ENCODE data around the gene HUNK. TPM values are rescaled to one million over a fixed set of nuclear protein-coding genes. Genes with fewer than 3 reads are reported as not detected.

Gene HUNK
- total and polyA plus RNA-seq, 2 of the 8 experiments (the other 6 are each of a cell fraction or from before 2014, with no cell fraction given): 1.9 to 10.2 TPM

- Histone ChIP-seq H2AFZ (ENCODE audit: low read length) (no peak overlapping the region), H2AK5ac (ENCODE audit: low read depth, low read length) (no peak overlapping the region), H4K20me1 (replicated peaks in 1 of 2; ENCODE audit: control insufficient read depth in 1 of 2, insufficient read depth in 2 of 2, low read length in 2 of 2) (peaks cover 0 to 2% of the 10 kb centered on the region in 2 experiments), H3K4ac (replicated peaks; ENCODE audit: insufficient read length, low read depth, low read length) (no peak overlapping the region), H3K23ac (ENCODE audit: insufficient read length) (no peak overlapping the region), H3K4me1 (replicated peaks in 1 of 4; ENCODE audit: control insufficient read depth in 3 of 4, insufficient read depth in 4 of 4, low read length in 3 of 4) (no peaks in the 10 kb centered on the region), H3K27ac (ENCODE audit: low read depth, low read length) (no peak overlapping the region), H3K79me1 (ENCODE audit: low read depth, low read length) (no peaks in the 10 kb centered on the region), H2BK120ac (replicated peaks; ENCODE audit: low read depth, low read length) (no peak overlapping the region), H3K56ac (replicated peaks; ENCODE audit: insufficient read length, low read depth, low read length) (no peak overlapping the region), H4K8ac (ENCODE audit: extremely low read depth, insufficient read depth, low read length) (no peak overlapping the region), H2BK12ac (ENCODE audit: low read depth, low read length) (no peak overlapping the region), H3K18ac (ENCODE audit: extremely low read depth, low read length) (no peak overlapping the region), H3K14ac (ENCODE audit: insufficient read length) (no peak overlapping the region), H2BK5ac (ENCODE audit: low read depth, low read length) (no peak overlapping the region), H3K23me2 (ENCODE audit: low read depth, low read length) (no peaks in the 10 kb centered on the region), H3K9me3 (ENCODE audit: insufficient read depth in 2 of 2, low read depth in 1 of 2, low read length in 1 of 2) (no peaks in the 10 kb centered on the region), H2BK20ac (ENCODE audit: low read length) (no peak overlapping the region), H3K36me3 (ENCODE audit: control insufficient read depth in 2 of 4, insufficient read depth in 4 of 4, low read length in 3 of 4) (peaks cover 0 to 9% (median 0%) of the 10 kb centered on the region in 4 experiments; a peak in 2 of 8 replicates), H3K27me3 (replicated peaks in 1 of 4; ENCODE audit: control insufficient read depth in 3 of 4, extremely low read depth in 1 of 4, insufficient read depth in 3 of 4, low read length in 3 of 4) (no peaks in the 10 kb centered on the region), H4K5ac (ENCODE audit: insufficient read length, low read depth, low read length) (no peak overlapping the region), H3K4me3 (ENCODE audit: extremely low read depth in 1 of 4, insufficient read depth in 2 of 4, low read depth in 3 of 4, low read length in 4 of 4) (no peak overlapping the region), H3K9ac (replicated peaks in 1 of 4; ENCODE audit: extremely low read depth in 1 of 4, low read depth in 3 of 4, low read length in 3 of 4) (no peak overlapping the region), H3K4me2 (ENCODE audit: insufficient read depth in 1 of 2, low read depth in 2 of 2, low read length in 2 of 2) (no peak overlapping the region), H2BK15ac (ENCODE audit: low read length) (no peak overlapping the region), H3K79me2 (ENCODE audit: control insufficient read depth in 1 of 2, insufficient read depth in 2 of 2, low read length in 2 of 2) (no peaks in the 10 kb centered on the region), H4K91ac (replicated peaks; ENCODE audit: insufficient read length, low read length) (no peak overlapping the region)
- CTCF ChIA-PET (ENCODE audit: partially characterized antibody): interaction anchor here (1.1 to 5.2 kb wide), 5 partner anchors 8 to 258 kb away, joined by 3 to 22 read pairs (median 6); no protein-coding TSS in a partner anchor
- FAIRE-seq (no peak), DNase-seq (ENCODE audit: low read depth in 1 of 2, low spot score in 2 of 2) (no peak)
- POLR2A ChIA-PET (ENCODE audit: partially characterized antibody): no interaction called here
- no peak for TF ChIP-seq EGR1 (IDR thresholded peaks at IDR 0.05; ENCODE audit: borderline replicate concordance, low read depth, low read length)
- TF ChIP-seq CHD1 (IDR thresholded peaks at IDR 0.05; ENCODE audit: low read depth, low read length): no peak
- WGBS, 2 experiments (ENCODE audit: extremely low coverage in 1 of 2, insufficient coverage in 1 of 2, insufficient read length in 1 of 2, insufficient replicate concordance in 2 of 2, low coverage in 1 of 2, low lambda C conversion rate in 2 of 2, missing lambda C conversion rate in 1 of 2): 94% methylated on average over 12 of the region's 12 CpGs; no CpG with 5 or more reads in 1 of the 2 experiments
Observed at GRCh38 chr21:31999810-32000468, 127.1 kb downstream of the HUNK start.
